Activated CD8-positive, alpha-beta memory T cell treated with anti-CD3 and anti-CD28 coated beads for 1 hour (primary cell): ENCODE measurements around the gene GBGT1.
A peak's percentile ranks its signal among the peaks of the same experiment; 100 is the strongest.

ENCODE experiments used
- DNase-seq, 2 donors: peaks; one replicate each; pipeline ENCODE4 v3.0.0-alpha.2; 2020; ENCODE audit warnings: low read depth in 1 of 2; ENCODE audit errors: extremely low read depth in 1 of 2

GBGT1 gene

GRCh38 chr9:133166392-133166791 is 2.7 kb upstream of the GBGT1 start:
- DNase-seq = no peak

GRCh38 chr9:133165452-133165730 is 1.7 kb upstream of the GBGT1 start:
- DNase-seq = no peak

- DNase-seq = no peak
Measured at GRCh38 chr9:133164191-133164590, 477 bp upstream of the GBGT1 start.

- DNase-seq = no peak
Measured at GRCh38 chr9:133162861-133163503, 732 bp downstream of the GBGT1 start.

GRCh38 chr9:133161547-133161950 is 2.2 kb downstream of the GBGT1 start:
- DNase-seq = no peak

GRCh38 chr9:133160742-133161546 is 2.8 kb downstream of the GBGT1 start:
- DNase-seq = no peak

GRCh38 chr9:133158695-133159094 is 5.0 kb downstream of the GBGT1 start:
- DNase-seq = no peak

GRCh38 chr9:133155156-133155555 is 8.6 kb downstream of the GBGT1 start:
- no peak for DNase-seq

- DNase-seq = no peak
Measured at GRCh38 chr9:133154097-133154989, 9.4 kb downstream of the GBGT1 start.

GRCh38 chr9:133153227-133154096 is 10.3 kb downstream of the GBGT1 start:
- no peak for DNase-seq

GRCh38 chr9:133151601-133152525 is 11.9 kb downstream of the GBGT1 start:
- DNase-seq = no peak

GRCh38 chr9:133151041-133151440 is 12.7 kb downstream of the GBGT1 start:
- DNase-seq = no peak

GRCh38 chr9:133149130-133150015 is 14.3 kb downstream of the GBGT1 start:
- DNase-seq = peak; percentile 46 to 67

- no peak for DNase-seq
Measured at GRCh38 chr9:133148199-133149129, 15.2 kb downstream of the GBGT1 start.

- DNase-seq = peak; percentile 68 to 79
Measured at GRCh38 chr9:133147412-133148198, 16.1 kb downstream of the GBGT1 start.

GRCh38 chr9:133146746-133147411 is 16.8 kb downstream of the GBGT1 start:
- DNase-seq = no peak
